NCI-H2107 treated with DMSO at 0.1 percent for 48 hours (cell line): ENCODE measurements around the gene PSAP.

Source experiments
- DNase-seq: peaks from one replicate; lab custom pipeline; 2025; ENCODE audit not compliant: unreplicated experiment; lab: John Stamatoyannopoulos, UW

Gene PSAP

GRCh38 chr10:71788954-71789353 lies 62.1 kb downstream of the PSAP start:
- DNase-seq = no peak

GRCh38 chr10:71784679-71785272 lies 66.3 kb downstream of the PSAP start:
- no peak for DNase-seq

- no peak for DNase-seq
Measured at GRCh38 chr10:71783917-71784678, 67.0 kb downstream of the PSAP start.

GRCh38 chr10:71782917-71783490 lies 68.0 kb downstream of the PSAP start:
- no peak for DNase-seq

GRCh38 chr10:71782221-71782916 lies 68.7 kb downstream of the PSAP start:
- DNase-seq = no peak

GRCh38 chr10:71780719-71781118 lies 70.3 kb downstream of the PSAP start:
- DNase-seq = no peak

GRCh38 chr10:71780156-71780555 lies 70.9 kb downstream of the PSAP start:
- no peak for DNase-seq

GRCh38 chr10:71779641-71780040 lies 71.4 kb downstream of the PSAP start:
- DNase-seq = no peak

- DNase-seq = no peak
Measured at GRCh38 chr10:71778071-71778825, 72.8 kb downstream of the PSAP start.

- no peak for DNase-seq
Measured at GRCh38 chr10:71777213-71777985, 73.7 kb downstream of the PSAP start.

- DNase-seq = no peak
Measured at GRCh38 chr10:71776481-71776925, 74.5 kb downstream of the PSAP start.

GRCh38 chr10:71774916-71775702 lies 75.9 kb downstream of the PSAP start:
- DNase-seq = no peak

- no peak for DNase-seq
Measured at GRCh38 chr10:71773221-71773971, 77.7 kb downstream of the PSAP start, which contains the start of gene VSIR. Gene VSIR (minus strand): TSS chr10:71773520. CDS start chr10:71773439, 81 bp downstream.

GRCh38 chr10:71772832-71773220 lies 78.2 kb downstream of the PSAP start:
- DNase-seq = no peak

- no peak for DNase-seq
Measured at GRCh38 chr10:71771821-71772617, 79.0 kb downstream of the PSAP start.

GRCh38 chr10:71771204-71771603 lies 79.8 kb downstream of the PSAP start:
- no peak for DNase-seq

GRCh38 chr10:71770789-71771188 lies 80.3 kb downstream of the PSAP start:
- DNase-seq = no peak

GRCh38 chr10:71770255-71770654 lies 80.8 kb downstream of the PSAP start:
- no peak for DNase-seq
